ENCODE results near the gene TFAP2B. TPM values are rescaled to one million over a fixed set of nuclear protein-coding genes. Genes with fewer than 3 reads are reported as not detected.

Gene TFAP2B
- total RNA-seq, 1 donor from 2014 or later, result 0.25 TPM

- Histone ChIP-seq H3K36me3 (no peaks in the 10 kb centered on the region), H3K27me3 (peaks cover 13% of the 10 kb centered on the region), H3K27ac (no peak overlapping the region), H3K9me3 (no peaks in the 10 kb centered on the region), H3K4me1 (peaks cover 4% of the 10 kb centered on the region), H3K4me3 (no peak overlapping the region)
- TF ChIP-seq POLR2A (IDR thresholded peaks at IDR 0.05), result no peak
- no peak for DNase-seq (ENCODE audit: extremely low spot score in 2 of 2)
- intact Hi-C loops (cut with DNase I), result no loop called here
Observed at GRCh38 chr6:50823094-50823920, 4.6 kb downstream of the TFAP2B start.

- H3K4me1 ChIP-seq, result peaks cover 4% of the 10 kb centered on the region
- H3K4me3 ChIP-seq, result no peak overlapping the region
- no peak overlapping the region for H3K27ac ChIP-seq
- TF ChIP-seq POLR2AphosphoS5 (IDR thresholded peaks at IDR 0.05; ENCODE audit: insufficient read depth in 1 of 2, low read depth in 1 of 2), result no peak
- no peak for TF ChIP-seq CTCF (IDR thresholded peaks at IDR 0.05)
- no peak for TF ChIP-seq POLR2A (IDR thresholded peaks at IDR 0.05)
- H3K9me3 ChIP-seq, result no peaks in the 10 kb centered on the region
- no peak for DNase-seq (ENCODE audit: extremely low spot score in 2 of 2)
- intact Hi-C loops (cut with DNase I), result no loop called here
- no peaks in the 10 kb centered on the region for H3K36me3 ChIP-seq
- H3K27me3 ChIP-seq, result peaks cover 13% of the 10 kb centered on the region
Observed at GRCh38 chr6:50824552-50824951, 5.9 kb downstream of the TFAP2B start.

GRCh38 chr6:50825375-50826036 lies 6.8 kb downstream of the TFAP2B start:
- no peaks in the 10 kb centered on the region for H3K36me3 ChIP-seq
- no peaks in the 10 kb centered on the region for H3K9me3 ChIP-seq
- no peak for TF ChIP-seq CTCF (IDR thresholded peaks at IDR 0.05)
- no peak for TF ChIP-seq POLR2AphosphoS5 (IDR thresholded peaks at IDR 0.05; ENCODE audit: insufficient read depth in 1 of 2, low read depth in 1 of 2)
- no peak for TF ChIP-seq POLR2A (IDR thresholded peaks at IDR 0.05)
- no peak for DNase-seq (ENCODE audit: extremely low spot score in 2 of 2)
- peaks cover 4% of the 10 kb centered on the region for H3K4me1 ChIP-seq
- intact Hi-C loops (cut with DNase I), result no loop called here
- H3K27me3 ChIP-seq, result peaks cover 13% of the 10 kb centered on the region
- H3K27ac ChIP-seq, result no peak overlapping the region
- no peak overlapping the region for H3K4me3 ChIP-seq

GRCh38 chr6:50826037-50826761 lies 7.5 kb downstream of the TFAP2B start:
- H3K27ac ChIP-seq, result no peak overlapping the region
- no peak for TF ChIP-seq POLR2A (IDR thresholded peaks at IDR 0.05)
- no peak for TF ChIP-seq POLR2AphosphoS5 (IDR thresholded peaks at IDR 0.05; ENCODE audit: insufficient read depth in 1 of 2, low read depth in 1 of 2)
- TF ChIP-seq CTCF (IDR thresholded peaks at IDR 0.05), result no peak
- no peak overlapping the region for H3K4me3 ChIP-seq
- H3K4me1 ChIP-seq, result peaks cover 4% of the 10 kb centered on the region
- no peaks in the 10 kb centered on the region for H3K9me3 ChIP-seq
- peaks cover 13% of the 10 kb centered on the region for H3K27me3 ChIP-seq
- DNase-seq (ENCODE audit: extremely low spot score in 2 of 2), result no peak
- intact Hi-C loops (cut with DNase I), result no loop called here
- H3K36me3 ChIP-seq, result no peaks in the 10 kb centered on the region

GRCh38 chr6:50826803-50827202 lies 8.1 kb downstream of the TFAP2B start:
- TF ChIP-seq POLR2AphosphoS5 (IDR thresholded peaks at IDR 0.05; ENCODE audit: insufficient read depth in 1 of 2, low read depth in 1 of 2) (no peak), CTCF (IDR thresholded peaks at IDR 0.05) (no peak), POLR2A (IDR thresholded peaks at IDR 0.05) (no peak)
- Histone ChIP-seq H3K27ac (no peak overlapping the region), H3K9me3 (no peaks in the 10 kb centered on the region), H3K36me3 (no peaks in the 10 kb centered on the region), H3K27me3 (peaks cover 13% of the 10 kb centered on the region), H3K4me3 (no peak overlapping the region), H3K4me1 (no peaks in the 10 kb centered on the region)
- intact Hi-C loops (cut with DNase I), result no loop called here
- DNase-seq (ENCODE audit: extremely low spot score in 2 of 2), result no peak

Measured in vagina (tissue), 2 donors.